ENCODE data around the gene ADGRL3.

ADGRL3 gene

GRCh38 chr4:62053974-62054373 is 853.8 kb downstream of the ADGRL3 start:
- Histone ChIP-seq H3K9me2 (replicated peaks; ENCODE audit: insufficient read depth, low read length) (no peaks in the 10 kb centered on the region), H2AFZ (ENCODE audit: low read depth, low read length, severe bottlenecking) (no peak overlapping the region), H3K36me3 (ENCODE audit: low read length) (no peaks in the 10 kb centered on the region), H3K27me3 (ENCODE audit: low read length) (no peaks in the 10 kb centered on the region), H3K27ac (ENCODE audit: low read depth, low read length) (no peak overlapping the region), H3K4me2 (ENCODE audit: low read depth, low read length, poor library complexity, severe bottlenecking) (no peak overlapping the region), H3K9ac (ENCODE audit: low read length) (no peak overlapping the region), H4K20me1 (ENCODE audit: low read depth, low read length) (no peaks in the 10 kb centered on the region), H3K79me2 (ENCODE audit: insufficient read depth, low read length) (no peaks in the 10 kb centered on the region), H3F3A (ENCODE audit: insufficient read depth) (no peaks in the 10 kb centered on the region), H3K9me3 (ENCODE audit: insufficient read depth, low read length) (no peaks in the 10 kb centered on the region), H3K4me3 (ENCODE audit: insufficient read depth, low read length, poor library complexity, severe bottlenecking) (no peak overlapping the region)
- TF ChIP-seq EZH2phosphoT487 (conservative IDR thresholded peaks at IDR 0.05; ENCODE audit: low read length), result no peak

- Histone ChIP-seq H2AFZ (ENCODE audit: low read depth, low read length, severe bottlenecking) (no peak overlapping the region), H3K79me2 (ENCODE audit: insufficient read depth, low read length) (no peaks in the 10 kb centered on the region), H3K4me3 (ENCODE audit: insufficient read depth, low read length, poor library complexity, severe bottlenecking) (no peak overlapping the region), H3K36me3 (ENCODE audit: low read length) (no peaks in the 10 kb centered on the region), H3K27ac (ENCODE audit: low read depth, low read length) (no peak overlapping the region), H3K9me2 (replicated peaks; ENCODE audit: insufficient read depth, low read length) (no peaks in the 10 kb centered on the region), H3K9me3 (ENCODE audit: insufficient read depth, low read length) (no peaks in the 10 kb centered on the region), H3F3A (ENCODE audit: insufficient read depth) (no peaks in the 10 kb centered on the region), H3K9ac (ENCODE audit: low read length) (no peak overlapping the region), H4K20me1 (ENCODE audit: low read depth, low read length) (no peaks in the 10 kb centered on the region), H3K27me3 (ENCODE audit: low read length) (no peaks in the 10 kb centered on the region), H3K4me2 (ENCODE audit: low read depth, low read length, poor library complexity, severe bottlenecking) (no peak overlapping the region)
- no peak for TF ChIP-seq EZH2phosphoT487 (conservative IDR thresholded peaks at IDR 0.05; ENCODE audit: low read length)
- TF ChIP-seq CTCF (IDR thresholded peaks at IDR 0.05; ENCODE audit: insufficient read depth, low read length, poor library complexity, severe bottlenecking), result no peak
Observed at GRCh38 chr4:62057031-62057430, 856.9 kb downstream of the ADGRL3 start.

- TF ChIP-seq CTCF (IDR thresholded peaks at IDR 0.05; ENCODE audit: insufficient read depth, low read length, poor library complexity, severe bottlenecking), result no peak
- TF ChIP-seq EZH2phosphoT487 (conservative IDR thresholded peaks at IDR 0.05; ENCODE audit: low read length), result no peak
- Histone ChIP-seq H3K36me3 (ENCODE audit: low read length) (no peaks in the 10 kb centered on the region), H3K27me3 (ENCODE audit: low read length) (no peaks in the 10 kb centered on the region), H2AFZ (ENCODE audit: low read depth, low read length, severe bottlenecking) (no peak overlapping the region), H3K9ac (ENCODE audit: low read length) (no peak overlapping the region), H3K4me2 (ENCODE audit: low read depth, low read length, poor library complexity, severe bottlenecking) (no peak overlapping the region), H3F3A (ENCODE audit: insufficient read depth) (no peaks in the 10 kb centered on the region), H3K27ac (ENCODE audit: low read depth, low read length) (no peak overlapping the region), H3K9me3 (ENCODE audit: insufficient read depth, low read length) (no peaks in the 10 kb centered on the region), H4K20me1 (ENCODE audit: low read depth, low read length) (no peaks in the 10 kb centered on the region), H3K4me3 (ENCODE audit: insufficient read depth, low read length, poor library complexity, severe bottlenecking) (no peak overlapping the region), H3K9me2 (replicated peaks; ENCODE audit: insufficient read depth, low read length) (no peaks in the 10 kb centered on the region), H3K79me2 (ENCODE audit: insufficient read depth, low read length) (no peaks in the 10 kb centered on the region)
Observed at GRCh38 chr4:62058571-62058970, 858.4 kb downstream of the ADGRL3 start.

GRCh38 chr4:62070291-62070852 is 870.2 kb downstream of the ADGRL3 start:
- Histone ChIP-seq H3K4me3 (ENCODE audit: insufficient read depth, low read length, poor library complexity, severe bottlenecking) (no peak overlapping the region), H3K9me3 (ENCODE audit: insufficient read depth, low read length) (no peaks in the 10 kb centered on the region), H3K36me3 (ENCODE audit: low read length) (no peaks in the 10 kb centered on the region), H3K4me2 (ENCODE audit: low read depth, low read length, poor library complexity, severe bottlenecking) (no peak overlapping the region), H3K9ac (ENCODE audit: low read length) (no peak overlapping the region), H2AFZ (ENCODE audit: low read depth, low read length, severe bottlenecking) (no peak overlapping the region), H3K79me2 (ENCODE audit: insufficient read depth, low read length) (no peaks in the 10 kb centered on the region), H3F3A (ENCODE audit: insufficient read depth) (no peaks in the 10 kb centered on the region), H3K27ac (ENCODE audit: low read depth, low read length) (no peak overlapping the region), H4K20me1 (ENCODE audit: low read depth, low read length) (no peaks in the 10 kb centered on the region), H3K9me2 (replicated peaks; ENCODE audit: insufficient read depth, low read length) (no peaks in the 10 kb centered on the region), H3K27me3 (ENCODE audit: low read length) (no peaks in the 10 kb centered on the region)
- TF ChIP-seq CTCF (IDR thresholded peaks at IDR 0.05; ENCODE audit: insufficient read depth, low read length, poor library complexity, severe bottlenecking) (no peak), EZH2phosphoT487 (conservative IDR thresholded peaks at IDR 0.05; ENCODE audit: low read length) (no peak)
